ENCODE results near the gene HSBP1L1. TPM values are rescaled to one million over a fixed set of nuclear protein-coding genes. Genes with fewer than 3 reads are reported as not detected.

Gene HSBP1L1
- total RNA-seq, 1 donor from 2014 or later, result 48.7 TPM

DNA sequence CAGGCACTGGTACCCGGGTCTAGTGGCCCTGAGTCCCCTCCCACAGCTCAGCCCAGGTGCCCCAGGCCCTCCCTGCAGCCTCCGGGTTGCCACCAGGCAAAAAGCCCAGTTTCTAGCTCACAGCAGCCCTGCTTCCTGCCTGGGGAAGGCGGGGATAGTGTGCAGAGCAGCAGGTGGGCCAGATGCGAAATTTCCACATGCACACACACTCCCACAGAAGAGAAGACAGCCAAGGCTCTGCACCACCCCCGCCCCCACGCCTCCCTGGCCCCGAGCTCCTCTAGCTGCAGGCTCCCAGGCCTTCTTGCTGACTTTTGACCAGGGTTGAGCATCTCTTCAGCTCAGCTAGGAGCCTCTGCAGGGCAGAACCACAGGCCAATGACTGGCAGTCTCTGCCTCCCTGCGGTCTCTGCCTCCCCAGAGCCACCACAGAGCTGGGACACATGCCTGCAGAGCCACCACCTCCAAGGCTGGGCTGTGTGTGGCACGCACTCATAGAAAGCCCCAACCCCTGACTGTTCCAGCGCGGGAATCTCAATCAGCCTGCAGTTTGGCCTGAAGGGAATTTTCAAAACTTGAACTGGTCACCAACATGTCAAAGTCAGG is 20.2 kb upstream of the HSBP1L1 start:
- DNase-seq (no peak), ATAC-seq (no peak)
- no peak overlapping the region for H3K27ac ChIP-seq
- peaks cover 29% of the 10 kb centered on the region for H3K36me3 ChIP-seq
- intact Hi-C loops (cut with DNase I), result no loop called here
- TF ChIP-seq, protein P1, sequence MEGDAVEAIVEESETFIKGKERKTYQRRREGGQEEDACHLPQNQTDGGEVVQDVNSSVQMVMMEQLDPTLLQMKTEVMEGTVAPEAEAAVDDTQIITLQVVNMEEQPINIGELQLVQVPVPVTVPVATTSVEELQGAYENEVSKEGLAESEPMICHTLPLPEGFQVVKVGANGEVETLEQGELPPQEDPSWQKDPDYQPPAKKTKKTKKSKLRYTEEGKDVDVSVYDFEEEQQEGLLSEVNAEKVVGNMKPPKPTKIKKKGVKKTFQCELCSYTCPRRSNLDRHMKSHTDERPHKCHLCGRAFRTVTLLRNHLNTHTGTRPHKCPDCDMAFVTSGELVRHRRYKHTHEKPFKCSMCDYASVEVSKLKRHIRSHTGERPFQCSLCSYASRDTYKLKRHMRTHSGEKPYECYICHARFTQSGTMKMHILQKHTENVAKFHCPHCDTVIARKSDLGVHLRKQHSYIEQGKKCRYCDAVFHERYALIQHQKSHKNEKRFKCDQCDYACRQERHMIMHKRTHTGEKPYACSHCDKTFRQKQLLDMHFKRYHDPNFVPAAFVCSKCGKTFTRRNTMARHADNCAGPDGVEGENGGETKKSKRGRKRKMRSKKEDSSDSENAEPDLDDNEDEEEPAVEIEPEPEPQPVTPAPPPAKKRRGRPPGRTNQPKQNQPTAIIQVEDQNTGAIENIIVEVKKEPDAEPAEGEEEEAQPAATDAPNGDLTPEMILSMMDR (IDR thresholded peaks at IDR 0.05), result no peak
- no peaks in the 10 kb centered on the region for H3K9me3 ChIP-seq
- H3K27me3 ChIP-seq, result no peaks in the 10 kb centered on the region
- H3K4me3 ChIP-seq, result no peak overlapping the region
- H3K4me1 ChIP-seq, result peaks cover 26% of the 10 kb centered on the region

DNA sequence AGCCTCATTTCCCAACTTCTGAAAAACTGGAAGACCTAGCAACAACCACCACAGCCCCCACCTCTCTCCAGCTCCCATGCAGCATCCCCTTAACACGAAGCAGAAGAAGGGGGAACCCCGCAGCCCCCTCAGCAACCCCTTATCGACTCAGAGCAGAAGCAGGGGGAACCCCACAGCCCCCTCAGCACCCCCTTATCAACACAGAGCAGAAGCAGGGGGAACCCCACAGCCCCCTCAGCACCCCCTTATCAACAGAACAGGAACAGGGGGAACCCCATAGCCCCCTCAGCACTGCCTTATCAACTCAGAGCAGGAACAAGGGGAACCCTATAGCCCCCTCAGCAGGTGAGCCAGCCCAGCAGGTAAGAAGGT is 19.7 kb upstream of the HSBP1L1 start:
- Histone ChIP-seq H3K4me3 (no peak overlapping the region), H3K27ac (no peak overlapping the region), H3K27me3 (no peaks in the 10 kb centered on the region), H3K4me1 (peaks cover 30% of the 10 kb centered on the region), H3K9me3 (no peaks in the 10 kb centered on the region), H3K36me3 (peaks cover 29% of the 10 kb centered on the region)
- ATAC-seq, result no peak
- TF ChIP-seq, protein P1 (IDR thresholded peaks at IDR 0.05), result no peak
- peak; percentile 46 for DNase-seq
- intact Hi-C loops (cut with DNase I), result no loop called here

DNA sequence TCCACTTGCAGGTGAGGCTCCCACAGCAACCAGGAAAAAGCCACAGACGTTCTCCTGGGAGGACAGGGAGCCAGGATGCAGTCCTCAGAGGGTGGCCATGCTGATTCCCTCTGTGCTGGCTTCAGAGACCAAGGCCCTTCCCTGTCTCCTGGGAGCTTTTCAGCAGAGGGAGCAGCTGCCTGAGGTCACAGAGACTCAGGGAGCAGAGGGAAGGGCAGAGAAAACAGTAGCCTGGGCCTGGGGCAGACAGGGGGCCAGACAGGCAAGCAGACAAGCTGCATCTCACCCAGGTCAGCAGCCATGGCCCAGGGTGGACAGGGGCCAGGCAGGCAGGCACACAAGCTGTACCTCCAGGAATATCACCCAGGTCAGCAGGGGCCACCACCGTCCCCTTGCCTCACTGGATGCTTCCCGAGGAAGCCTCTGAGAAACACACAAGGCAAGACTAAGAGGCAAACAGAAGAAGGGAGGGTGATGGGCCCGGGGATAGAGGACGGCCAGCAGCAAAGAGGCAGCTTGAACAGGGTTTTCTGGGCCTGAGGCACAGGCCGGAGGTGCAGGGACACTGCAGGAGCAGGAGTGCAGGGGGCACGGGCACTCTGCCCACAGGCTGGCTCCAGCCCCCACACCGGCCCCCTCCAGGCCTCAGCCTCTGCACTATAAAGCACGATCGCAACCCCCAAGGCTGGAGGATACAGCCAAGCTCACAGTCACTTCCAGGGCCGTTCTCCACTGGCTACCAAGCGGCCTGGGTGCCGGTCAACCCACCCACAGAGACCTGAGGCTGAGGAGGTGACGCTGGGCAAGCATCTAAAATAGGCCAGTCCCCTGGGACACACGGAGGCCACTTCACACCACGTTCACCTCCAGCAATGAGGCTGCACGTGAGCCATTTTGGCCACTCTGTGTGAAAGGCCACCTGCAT is 19.1 kb upstream of the HSBP1L1 start:
- DNase-seq (peak; percentile 54), ATAC-seq (no peak)
- Histone ChIP-seq H3K4me3 (no peak overlapping the region), H3K27ac (no peak overlapping the region), H3K9me3 (no peaks in the 10 kb centered on the region), H3K27me3 (no peaks in the 10 kb centered on the region), H3K36me3 (peaks cover 29% of the 10 kb centered on the region), H3K4me1 (peaks cover 36% of the 10 kb centered on the region)
- intact Hi-C loops (cut with DNase I), result no loop called here
- TF ChIP-seq, protein P1 (IDR thresholded peaks at IDR 0.05), result no peak

DNA sequence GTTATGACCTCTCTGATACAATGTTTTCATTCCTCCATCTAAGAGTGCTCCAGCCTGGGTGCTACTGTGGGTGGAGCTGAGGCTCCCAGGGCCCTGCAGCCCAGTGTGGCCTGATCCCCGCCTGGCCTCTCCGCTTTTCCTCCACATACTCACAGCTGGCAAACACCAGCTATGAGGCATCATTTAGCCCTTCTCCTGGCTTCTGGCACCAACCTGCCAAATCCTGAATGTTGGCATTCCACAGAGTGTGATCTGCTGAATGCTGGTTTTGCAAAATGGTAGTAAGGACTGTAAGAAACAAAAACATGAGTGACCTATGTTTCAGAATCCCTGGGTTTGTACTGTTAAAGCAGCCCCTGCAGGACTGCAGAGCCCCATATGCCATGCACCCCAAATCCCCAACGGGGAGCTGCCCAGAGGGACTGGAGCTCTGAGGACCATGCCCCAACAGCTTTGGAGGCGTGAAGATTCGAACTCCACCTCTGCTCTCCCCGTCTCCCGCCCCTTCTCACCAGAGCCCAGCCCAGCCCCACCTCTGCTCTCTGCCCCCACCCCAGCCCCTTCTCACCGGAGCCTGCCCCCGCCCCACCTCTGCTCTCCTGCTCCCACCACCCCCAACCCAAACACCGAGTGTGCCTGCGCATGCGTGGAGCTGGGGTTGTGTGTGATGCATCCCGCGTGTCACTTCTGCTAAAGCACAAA is 17.2 kb upstream of the HSBP1L1 start:
- Histone ChIP-seq H3K9me3 (no peaks in the 10 kb centered on the region), H3K36me3 (peaks cover 12% of the 10 kb centered on the region), H3K27me3 (no peaks in the 10 kb centered on the region), H3K27ac (no peak overlapping the region), H3K4me1 (peaks cover 38% of the 10 kb centered on the region), H3K4me3 (no peak overlapping the region)
- peak; percentile 68 for DNase-seq
- intact Hi-C loops (cut with DNase I), result no loop called here
- ATAC-seq, result peak; percentile 43
- TF ChIP-seq, protein P1 (IDR thresholded peaks at IDR 0.05), result no peak

DNA sequence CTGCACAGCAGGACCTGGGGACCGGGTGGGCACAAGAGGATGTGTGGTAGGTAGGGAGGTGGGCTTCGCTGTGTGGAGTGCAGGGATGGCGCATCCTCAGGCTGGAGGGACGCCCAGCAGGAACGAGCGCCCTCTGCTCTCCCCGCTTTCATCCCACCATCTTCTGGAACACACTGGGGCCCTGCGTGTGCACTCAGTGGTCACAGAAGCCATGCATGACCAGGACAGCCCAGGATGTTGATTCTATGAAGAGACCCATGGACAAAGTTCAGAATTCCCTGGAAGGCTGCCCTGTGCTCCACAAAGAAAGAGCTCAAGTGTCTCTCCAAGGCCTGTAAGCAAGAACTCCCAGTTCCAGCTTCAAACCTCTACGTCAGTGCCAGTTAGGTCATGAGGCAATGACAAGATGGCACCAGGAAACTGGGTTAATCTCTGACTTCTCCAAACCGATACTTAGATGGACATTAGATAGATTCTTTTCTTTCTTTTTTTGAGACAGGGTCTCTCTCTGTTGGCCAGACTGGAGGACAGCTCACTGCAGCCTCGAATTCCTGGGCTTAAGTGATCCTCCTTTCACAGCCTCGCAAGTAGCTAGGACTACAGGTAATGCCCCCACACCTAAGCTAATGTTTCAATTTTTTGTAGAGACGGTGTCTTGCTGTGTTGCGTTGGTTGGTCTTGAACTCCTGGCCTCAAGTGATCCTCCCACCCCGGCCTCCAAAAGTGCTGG is 16.4 kb upstream of the HSBP1L1 start:
- Histone ChIP-seq H3K27ac (no peak overlapping the region), H3K9me3 (no peaks in the 10 kb centered on the region), H3K4me3 (no peak overlapping the region), H3K27me3 (no peaks in the 10 kb centered on the region), H3K4me1 (peaks cover 38% of the 10 kb centered on the region), H3K36me3 (peaks cover 3% of the 10 kb centered on the region)
- TF ChIP-seq, protein P1 (IDR thresholded peaks at IDR 0.05), result no peak
- peak; percentile 35 for DNase-seq
- intact Hi-C loops (cut with DNase I), result no loop called here
- no peak for ATAC-seq
